Stimulated activated CD8-positive, alpha-beta memory T cell treated with anti-CD3 and anti-CD28 coated beads, Interleukin-2, amount 100 ng/mL, for 48 hours (primary cell): ENCODE data around the gene INHBB.
"Not testable (repeated sequence)": the region's sequence is repeated elsewhere in the genome, so short reads cannot be mapped to it uniquely, and the experiment has no call there.

Source experiments
- DNase-seq, 2 donors: peaks; one replicate each; pipeline ENCODE4 v3.0.0-alpha.2; 2020; ENCODE audit warnings: low read depth in 2 of 2

Gene INHBB

DNA sequence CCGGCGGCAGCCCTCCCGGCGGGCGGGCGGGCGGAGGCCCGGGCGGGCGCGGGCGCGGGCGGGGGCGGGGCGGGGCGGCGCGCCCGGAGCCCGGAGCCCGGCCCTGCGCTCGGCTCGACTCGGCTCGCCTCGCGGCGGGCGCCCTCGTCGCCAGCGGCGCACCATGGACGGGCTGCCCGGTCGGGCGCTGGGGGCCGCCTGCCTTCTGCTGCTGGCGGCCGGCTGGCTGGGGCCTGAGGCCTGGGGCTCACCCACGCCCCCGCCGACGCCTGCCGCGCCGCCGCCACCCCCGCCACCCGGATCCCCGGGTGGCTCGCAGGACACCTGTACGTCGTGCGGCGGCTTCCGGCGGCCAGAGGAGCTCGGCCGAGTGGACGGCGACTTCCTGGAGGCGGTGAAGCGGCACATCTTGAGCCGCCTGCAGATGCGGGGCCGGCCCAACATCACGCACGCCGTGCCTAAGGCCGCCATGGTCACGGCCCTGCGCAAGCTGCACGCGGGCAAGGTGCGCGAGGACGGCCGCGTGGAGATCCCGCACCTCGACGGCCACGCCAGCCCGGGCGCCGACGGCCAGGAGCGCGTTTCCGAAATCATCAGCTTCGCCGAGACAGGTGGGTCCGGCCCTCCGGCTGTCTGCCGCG lies at the start of gene INHBB:
INHBB (plus strand) TSS at position 111 of the 641 bp plus-strand sequence; CDS start at position 164, 53 bp downstream.
- DNase-seq, result no peak

DNA sequence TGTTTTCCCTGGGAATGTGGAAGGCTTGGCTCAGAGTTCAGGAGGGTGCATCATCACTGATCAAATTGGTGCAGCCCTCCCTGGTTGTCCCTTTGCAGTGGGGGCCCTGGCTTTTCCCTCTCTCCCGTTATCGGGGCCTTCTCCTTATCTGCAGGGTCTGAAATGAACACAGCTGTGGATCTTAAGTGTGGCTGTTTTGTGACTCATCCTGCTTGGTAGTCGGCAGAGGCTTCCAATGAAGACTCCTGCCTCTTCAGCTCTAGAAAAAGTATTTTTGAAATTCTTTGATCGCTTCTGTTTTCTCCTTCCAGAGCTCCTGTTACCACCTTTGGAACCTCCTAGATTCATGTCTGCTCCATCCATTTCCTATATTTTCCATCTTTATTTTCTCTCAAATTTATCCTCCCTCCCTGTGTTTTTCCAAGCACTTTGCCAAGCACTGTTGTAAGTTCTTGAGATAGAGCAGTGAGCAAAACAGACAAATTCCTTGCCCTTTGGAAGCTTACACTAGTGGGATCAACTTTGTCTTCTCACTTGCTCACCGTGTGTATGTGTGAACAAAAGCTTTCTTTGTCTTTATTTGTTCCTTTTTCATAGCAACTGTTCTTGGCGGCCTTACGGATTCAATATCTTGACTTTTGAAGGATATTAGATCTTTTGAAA lies 47.6 kb upstream of the INHBB start:
- no peak for DNase-seq

DNA sequence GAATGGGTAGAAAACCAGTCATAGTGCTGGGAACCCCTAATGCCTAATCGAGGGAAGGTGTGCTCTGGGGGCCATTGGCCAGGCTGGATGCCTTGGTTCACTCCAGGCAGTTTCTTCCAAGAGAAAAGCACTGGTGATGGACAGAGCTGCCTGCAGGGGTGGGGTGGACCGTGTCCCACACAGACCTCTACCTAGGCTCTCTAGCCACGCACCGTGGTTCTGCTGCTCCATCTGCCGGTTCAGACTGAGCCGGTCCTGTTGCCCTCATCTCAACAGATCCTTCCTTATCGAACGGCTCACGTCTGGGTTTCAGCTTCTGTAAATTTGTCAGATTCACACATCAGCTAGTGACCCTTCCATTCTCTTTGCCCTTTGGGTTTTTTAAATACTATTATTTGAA lies 46.9 kb upstream of the INHBB start:
- DNase-seq, result no peak

DNA sequence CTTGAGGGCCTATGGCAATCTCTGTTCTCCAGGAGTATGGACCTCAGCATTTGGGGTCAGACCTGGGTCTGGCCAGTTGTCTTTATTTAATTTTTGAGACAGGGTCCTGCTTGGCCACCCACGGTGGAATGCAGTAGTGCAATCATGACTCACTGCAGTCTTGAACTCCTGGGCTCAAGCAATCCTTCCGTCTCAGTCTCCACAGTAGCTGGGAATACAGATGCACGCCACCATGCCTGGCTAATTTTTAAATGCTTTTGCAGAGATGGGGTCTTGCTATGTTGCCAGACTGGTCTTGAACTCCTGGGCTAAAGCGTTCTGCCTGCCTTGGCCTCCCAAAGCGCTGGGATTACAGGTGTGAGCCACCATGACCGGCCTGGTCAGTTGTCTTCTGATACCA lies 46.4 kb upstream of the INHBB start:
- DNase-seq, result no peak

DNA sequence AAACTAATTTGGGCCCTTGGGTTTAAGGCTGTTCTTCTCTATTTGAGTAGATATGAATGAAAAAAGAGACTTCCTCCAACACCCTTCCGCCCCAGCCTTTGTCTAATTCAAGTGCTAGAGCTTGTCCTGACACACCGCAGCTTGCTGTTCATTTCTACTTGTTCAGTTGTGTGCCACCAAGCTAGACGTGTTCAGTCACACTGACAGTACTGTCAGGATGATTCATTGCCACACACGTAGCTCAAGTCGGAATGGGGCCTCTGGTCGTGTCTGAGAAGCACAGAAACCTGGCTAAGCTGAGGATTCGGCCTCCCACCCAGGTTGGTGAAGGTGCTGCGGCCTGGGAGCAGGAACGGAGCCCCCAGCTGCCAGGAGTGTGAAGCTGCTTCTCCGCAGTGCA lies 45.6 kb upstream of the INHBB start:
- DNase-seq, result no peak

DNA sequence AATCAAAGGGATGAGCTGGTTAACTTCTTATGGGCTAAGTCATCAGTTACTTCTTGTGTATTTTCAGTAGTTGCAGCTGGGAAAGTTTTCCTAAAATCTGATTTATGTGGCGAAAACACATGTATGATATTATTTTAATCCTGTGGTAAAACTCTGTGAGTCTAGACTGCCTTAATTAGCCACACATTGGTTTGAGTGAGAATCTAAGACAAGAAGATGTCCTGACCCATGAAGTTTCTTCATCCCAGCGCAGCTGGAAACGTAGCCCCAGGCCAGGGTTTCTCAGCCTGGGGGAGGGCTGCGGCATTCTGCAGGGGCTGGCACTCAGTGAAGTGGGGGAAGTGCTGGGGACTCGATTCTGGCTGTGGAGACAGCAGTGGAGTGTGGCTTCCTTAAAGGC lies 44.7 kb upstream of the INHBB start:
- no peak for DNase-seq

DNA sequence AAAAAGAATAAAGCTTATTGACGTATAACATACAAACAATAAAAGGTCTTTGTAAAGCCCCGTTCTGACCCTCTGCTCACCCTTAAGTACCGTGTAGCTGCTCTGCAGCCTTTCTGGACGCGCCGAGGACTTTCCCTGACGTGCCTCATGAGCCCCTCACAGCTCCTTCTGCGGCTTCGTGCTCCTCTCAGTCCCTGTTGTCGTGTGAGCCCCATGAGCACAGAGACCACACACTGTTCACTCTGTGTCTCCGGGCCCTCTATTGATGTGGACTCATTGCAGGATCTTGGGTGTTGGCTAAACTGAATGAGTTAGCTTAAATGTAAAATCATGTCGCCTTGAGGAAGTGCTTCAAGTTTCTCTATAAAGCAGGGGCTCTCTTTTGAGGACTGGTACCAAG lies 43.6 kb upstream of the INHBB start:
- no peak for DNase-seq

DNA sequence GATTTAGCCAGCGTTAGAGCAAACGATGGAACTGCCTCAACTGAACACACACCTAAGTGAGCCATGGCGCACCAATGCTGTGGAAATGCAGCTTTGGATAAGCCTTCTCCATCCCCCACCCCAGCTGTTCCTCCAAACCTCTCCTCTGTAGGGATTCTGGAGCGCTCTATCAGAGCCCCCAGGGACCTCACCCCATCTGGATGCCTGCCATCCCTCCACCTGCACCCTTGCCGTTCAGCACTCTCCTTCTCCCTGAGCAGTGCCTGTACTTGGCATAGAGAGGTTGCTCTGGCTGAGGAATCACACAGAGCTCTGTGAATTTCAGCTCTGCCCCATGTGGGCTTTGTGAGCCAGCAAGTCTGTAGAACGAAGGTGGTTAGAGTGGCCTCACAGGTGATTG lies 42.8 kb upstream of the INHBB start:
- no peak for DNase-seq

DNA sequence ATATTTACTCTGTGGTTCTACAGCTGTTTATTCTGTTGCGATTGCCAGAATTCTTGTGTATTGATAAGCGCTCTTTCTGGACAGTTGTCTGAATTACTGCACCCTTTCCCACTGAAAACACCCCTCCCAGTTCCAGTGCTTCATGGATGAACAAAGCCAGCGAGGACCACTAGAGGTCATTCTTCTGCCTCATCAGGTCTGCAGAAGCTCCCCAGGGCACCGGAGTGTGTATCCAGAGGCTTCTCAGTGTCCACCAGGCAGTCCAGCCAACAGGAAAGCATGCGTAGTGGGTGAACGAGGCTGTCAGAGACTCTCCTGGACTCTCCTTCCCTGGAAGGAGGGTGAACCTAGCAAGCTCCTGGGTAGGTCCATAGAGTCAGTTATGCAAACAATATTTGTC lies 40.6 kb upstream of the INHBB start:
- no peak for DNase-seq

DNA sequence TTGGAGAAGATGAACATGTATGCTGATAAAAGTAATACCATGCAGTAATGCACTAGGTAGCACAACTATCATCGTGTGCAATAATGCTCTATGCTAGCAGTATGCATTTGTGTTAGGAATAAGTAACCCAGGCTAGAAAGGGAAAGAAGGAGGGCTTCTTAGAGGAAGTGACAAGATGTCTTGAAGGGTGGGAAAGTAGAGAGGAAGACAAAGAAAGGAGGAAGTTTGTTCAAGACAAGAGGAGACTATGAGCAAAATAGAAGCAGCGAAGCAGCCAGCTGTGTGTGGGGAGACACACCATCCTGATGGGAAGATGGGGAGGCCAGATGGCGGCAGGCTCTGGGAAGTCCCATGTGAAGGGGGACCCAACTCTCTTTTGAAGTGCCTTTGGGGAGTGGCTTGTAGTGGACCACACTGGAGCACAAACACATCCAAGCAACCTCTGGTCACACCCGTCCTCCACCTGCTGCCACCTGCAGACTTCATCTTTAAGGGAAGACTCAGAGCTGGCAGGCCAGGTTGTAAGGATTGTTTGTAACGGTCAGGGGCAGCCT lies 39.9 kb upstream of the INHBB start:
- DNase-seq, result no peak

DNA sequence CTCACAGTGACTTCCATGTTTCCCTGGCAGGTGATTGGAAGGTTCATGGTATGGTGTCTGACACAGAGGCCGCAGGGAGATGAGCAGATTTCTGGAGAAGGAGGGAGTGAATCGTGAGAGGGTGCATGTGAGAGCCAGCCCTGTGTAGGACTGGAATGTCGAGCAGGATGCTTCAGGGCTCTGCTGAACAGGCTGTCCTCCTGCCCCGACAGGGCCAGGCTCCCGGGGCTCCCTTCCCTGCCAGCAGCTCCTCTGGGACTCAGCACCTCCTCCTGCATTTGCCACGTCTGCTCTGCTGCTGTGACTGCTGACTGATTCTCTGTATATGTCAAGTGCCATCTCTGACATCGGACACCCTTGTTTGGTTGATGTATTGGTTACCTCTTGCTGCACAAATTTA lies 38.5 kb upstream of the INHBB start:
- DNase-seq, result no peak

DNA sequence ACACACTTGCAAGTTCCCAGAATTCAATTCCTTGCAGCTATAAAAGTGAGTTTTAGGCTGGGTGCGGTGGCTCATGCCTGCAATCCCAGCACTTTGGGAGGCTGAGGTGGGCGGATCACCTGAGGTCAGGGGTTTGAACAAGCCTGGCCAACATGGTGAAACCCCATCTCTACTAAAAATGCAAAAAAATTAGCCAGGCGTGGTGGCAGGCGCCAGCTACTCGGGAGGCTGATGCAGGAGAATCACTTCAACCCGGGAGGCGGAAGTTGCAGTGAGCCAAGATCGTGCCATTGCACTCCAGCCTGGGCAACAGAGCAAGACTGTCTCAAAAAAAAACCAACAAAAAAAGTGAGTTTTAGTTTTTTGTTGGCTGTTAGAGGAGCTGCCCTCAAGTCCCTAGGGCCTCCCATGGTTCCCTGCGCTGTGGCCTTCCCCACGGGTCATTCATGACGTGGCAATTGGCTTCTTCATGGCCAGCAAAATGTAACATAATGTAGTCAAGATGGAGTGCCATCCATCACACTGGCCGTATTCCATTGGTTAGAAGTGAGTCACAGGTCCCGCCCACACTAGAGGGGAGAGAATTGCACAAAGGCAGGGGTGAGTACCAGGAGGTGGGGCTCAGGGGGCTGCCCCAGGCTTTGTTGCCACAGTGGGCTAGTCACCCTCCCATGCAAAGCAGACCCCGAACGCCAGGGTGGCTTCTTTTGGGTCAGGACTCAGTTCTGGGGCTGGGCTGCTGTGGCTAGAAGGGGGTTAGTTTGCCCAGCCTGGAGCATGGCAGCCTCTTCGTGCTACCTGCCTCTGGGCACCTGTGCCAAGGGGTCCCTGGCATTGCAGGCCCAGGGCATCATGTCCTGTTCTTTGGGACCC lies 37.7 kb upstream of the INHBB start:
- no peak for DNase-seq

DNA sequence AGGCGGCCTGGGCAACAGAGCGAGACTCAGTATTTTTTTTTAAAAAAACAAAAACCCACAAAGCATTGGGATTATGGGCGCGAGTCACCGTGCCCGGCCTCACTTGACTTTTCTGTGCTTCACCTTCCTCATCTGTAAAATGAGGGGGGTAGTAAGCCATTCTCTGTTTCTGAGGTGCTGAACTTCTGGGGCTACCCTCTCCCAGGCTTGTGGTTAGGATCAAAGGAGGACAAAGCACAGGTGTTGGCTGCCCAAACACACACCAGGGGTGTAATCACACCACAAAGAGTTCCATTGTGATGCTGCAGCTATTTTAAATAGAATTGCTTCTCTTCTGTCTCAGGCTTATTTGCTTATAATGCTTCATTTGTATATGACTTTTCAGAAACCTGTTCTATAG lies 35.8 kb upstream of the INHBB start:
- no peak for DNase-seq

DNA sequence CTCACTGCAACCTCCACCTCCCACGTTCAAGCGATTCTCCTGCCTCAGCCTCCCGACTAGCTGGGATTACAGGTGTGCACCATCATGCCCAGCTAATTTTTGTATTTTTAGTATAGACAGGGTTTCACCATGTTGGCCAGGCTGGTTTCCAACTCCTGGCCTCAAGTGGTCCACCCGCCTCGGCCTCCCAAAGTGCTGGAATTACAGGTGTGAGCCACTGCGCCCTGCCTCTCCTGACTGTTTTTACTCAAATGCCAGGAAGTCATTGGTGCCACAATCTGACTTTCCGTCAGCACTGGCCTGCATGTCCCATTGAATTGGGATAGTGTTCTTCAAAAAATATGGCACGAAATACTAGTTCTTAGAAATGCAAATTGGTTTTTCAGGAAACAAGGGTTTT lies 35.1 kb upstream of the INHBB start:
- not testable (repeated sequence) for DNase-seq

DNA sequence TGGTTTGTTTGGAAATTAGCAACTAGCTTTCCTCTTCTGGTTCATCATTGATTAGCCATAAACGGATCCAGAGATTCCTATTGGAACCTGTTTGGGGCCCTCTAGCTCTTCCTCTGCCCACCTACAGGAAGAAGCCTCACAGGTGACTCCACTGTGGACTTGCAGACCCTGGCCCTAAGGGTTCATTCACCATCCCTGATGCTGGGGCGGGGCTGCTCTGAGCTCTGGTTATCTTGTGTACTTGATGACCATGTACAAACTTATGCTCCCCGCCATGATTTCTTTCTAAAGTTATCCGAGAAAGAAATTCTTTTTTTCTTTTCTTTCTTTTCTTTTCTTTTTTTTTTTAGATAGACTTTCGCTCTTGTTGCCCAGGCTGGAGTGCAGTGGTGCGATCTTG lies 33.9 kb upstream of the INHBB start:
- no peak for DNase-seq

DNA sequence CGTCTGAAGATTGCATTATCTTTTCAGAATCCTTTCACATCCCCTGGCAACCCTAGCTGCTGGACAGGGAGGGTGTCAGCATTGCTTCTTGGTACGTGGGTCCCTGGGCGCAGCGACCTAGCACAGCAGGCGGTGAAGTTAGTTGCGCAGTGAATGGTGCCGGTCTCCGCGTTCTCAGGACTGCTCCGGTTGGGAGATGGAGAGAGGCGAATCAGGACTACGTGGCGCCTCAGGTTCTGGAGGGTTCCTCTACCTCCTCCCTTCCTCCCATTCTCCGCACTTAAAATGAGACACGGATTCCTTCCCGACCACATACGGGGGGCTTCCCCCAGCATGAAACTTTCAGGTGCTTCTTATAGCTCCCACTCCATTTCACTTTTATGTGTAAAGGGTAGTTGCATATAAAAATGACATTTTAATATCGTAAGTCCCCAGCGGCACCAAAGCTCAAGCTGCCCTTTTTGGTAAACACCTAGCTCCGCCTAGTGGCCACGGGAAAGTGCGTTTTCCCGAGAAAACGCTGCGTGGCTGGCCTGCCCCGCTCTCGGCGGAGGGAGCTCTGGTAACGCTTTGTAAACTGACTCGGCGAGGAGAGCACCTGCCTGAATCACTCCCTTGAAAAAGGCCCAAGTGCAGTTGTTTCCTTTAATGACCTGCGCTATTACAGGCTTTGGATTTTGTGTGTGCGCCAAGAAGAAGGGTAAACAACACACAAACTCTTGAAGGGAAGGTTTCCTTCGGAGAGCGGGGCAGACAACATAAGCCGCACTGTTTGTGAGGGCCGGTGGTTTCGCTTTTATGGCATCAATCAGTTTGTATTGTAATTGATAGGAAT lies 32.9 kb upstream of the INHBB start:
- peak; percentile 62 to 72 for DNase-seq

DNA sequence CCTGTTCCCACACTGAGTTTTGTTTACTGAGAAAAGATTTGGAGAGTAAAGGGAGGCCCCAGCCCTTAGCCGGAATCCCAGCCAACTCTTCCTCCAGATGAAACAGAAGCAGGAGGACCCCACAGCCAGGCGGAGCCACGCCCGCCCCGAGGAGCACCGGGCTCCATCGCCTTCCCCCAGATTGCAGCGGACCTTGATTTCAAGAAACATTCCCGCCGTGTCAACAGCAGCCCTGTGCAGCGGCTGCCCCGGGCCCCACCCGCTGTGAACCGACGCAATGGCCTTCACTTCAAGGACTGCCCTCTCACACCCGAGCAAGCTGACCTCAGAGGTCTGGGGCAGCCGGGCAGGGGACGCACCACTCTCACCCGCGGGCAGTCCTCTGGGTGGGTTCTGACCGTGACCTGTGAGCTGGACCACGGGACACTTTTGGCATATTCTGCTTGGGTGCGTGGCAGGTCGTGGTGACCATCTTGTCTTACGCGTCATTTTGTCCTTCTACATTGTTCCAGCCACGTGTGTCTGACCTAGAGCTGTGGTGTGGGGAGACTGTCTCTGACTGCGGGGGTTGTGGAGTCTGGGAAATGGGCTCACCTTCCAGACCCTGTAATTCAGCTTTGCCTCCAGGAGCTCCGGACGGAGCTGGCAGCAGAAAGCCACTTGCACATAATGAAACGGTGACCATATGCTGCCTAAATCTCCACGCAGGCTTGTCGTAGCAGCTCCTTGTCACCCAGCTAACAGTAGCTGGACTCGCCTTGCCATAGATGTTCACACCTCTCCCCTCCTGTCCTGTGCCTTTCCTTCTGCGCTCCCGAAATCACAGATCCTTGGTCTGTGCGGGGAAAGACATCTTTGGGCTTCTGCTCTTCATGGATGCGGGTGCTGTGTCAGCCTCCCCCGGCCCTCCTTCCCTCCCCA lies 32.0 kb upstream of the INHBB start:
- no peak for DNase-seq

DNA sequence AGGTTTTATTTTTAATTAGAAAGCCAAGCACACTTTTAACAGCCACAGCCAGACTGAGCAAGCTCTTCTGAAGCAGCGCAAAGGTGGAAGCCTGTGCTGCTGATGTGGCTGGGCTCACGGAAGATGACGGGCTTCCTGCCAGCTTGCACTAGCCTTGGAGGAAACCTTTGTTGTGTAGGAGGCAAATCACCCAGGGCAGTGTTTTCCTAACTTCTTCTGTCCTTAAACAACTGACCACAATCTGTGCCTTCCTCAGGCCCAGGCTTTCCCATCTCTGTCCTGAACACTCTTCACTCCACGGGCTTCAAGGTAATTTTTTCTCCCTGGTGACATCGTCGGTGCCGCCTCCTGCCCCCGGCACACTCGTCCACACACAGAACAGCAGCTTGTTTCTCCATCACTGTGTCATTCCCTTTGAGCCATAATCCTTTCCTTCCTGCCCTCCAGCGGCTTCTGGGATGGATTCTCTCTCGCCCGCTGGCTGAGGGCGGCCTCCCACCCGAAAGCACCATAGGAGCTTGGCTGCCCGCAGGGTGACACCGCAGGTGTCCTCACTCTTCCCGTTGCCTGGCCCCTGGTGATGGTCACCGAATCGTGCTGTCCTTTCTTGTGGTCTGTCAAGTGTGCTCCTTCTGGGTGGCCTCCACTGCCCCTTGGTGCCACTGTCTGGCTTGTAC lies 31.1 kb upstream of the INHBB start:
- DNase-seq, result no peak

DNA sequence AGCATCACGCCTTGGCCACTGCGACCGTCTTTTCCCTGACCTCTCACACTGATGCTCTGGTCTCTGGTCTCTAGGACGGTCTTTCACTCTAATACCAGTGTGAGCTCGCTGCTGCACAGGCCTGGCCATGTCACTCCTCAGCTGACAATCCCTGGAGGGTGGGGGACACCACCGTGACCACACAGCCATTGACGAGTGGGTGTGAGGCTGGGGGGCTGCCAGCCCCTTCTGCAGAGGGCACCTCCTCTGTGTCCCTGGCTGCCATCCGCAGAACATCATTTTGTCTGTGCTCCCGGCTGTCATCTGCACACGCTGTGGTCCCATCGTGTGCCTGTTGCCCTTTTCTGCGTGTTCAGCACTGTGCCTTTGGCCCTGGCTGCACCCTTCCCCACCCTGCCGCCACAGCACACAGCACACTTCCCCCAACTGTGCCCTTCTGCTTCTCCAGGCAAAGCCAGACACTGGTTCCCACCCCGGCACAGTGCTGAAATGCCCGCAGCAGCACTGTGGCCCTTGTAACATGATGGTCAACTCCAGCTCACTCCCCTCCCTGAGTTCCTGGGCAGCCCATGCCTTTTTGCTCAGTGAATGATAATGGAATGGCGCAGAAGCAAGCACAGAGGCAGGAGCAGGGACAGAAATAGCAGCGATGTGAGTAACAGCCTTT lies 30.4 kb upstream of the INHBB start:
- DNase-seq, result no peak
